Astrocyte of the cerebellum (primary cell): Measurements from ENCODE around the gene RBP5.

ENCODE experiments used
- DNase-seq: peaks from one replicate; pipeline ENCODE4 v3.0.0-alpha.2; 2011; ENCODE audit warnings: low read depth
- H3K4me3 ChIP-seq: 2 replicates; pipeline ENCODE4 v1.5.1; 2011; ENCODE audit warnings: mild to moderate bottlenecking, low read depth, low read length, moderate library complexity
- CTCF ChIP-seq: IDR thresholded peaks from 2 replicates; pipeline ENCODE4 v1.5.1; 2012; ENCODE audit warnings: low read length, low read depth, moderate library complexity, mild to moderate bottlenecking; ENCODE audit errors: missing control alignments
- in situ Hi-C: cut with HindIII; loops from 2 replicates; pipeline ENCODE4 v1.10.0; 2017; ENCODE audit warnings: low sequenced_read_pairs

The RBP5 gene

GRCh38 chr12:7089196-7089871, 39.4 kb downstream of the RBP5 start:
- H3K4me3 ChIP-seq = no peak overlapping the region
- in situ Hi-C loops = no loop called here
- DNase-seq = no peak
- no peak for TF ChIP-seq CTCF

- DNase-seq = no peak
- in situ Hi-C loops = no loop called here
- no peak overlapping the region for H3K4me3 ChIP-seq
- TF ChIP-seq CTCF = no peak
Measured at GRCh38 chr12:7083125-7083524, 45.6 kb downstream of the RBP5 start.

- H3K4me3 ChIP-seq = no peak overlapping the region
- no peak for DNase-seq
- TF ChIP-seq CTCF = no peak
- in situ Hi-C loops = no loop called here
Measured at GRCh38 chr12:7081037-7081436, 47.7 kb downstream of the RBP5 start.

- DNase-seq = no peak
- H3K4me3 ChIP-seq = no peak overlapping the region
- TF ChIP-seq CTCF = no peak
- in situ Hi-C loops = no loop called here
Measured at GRCh38 chr12:7079826-7080125, 48.9 kb downstream of the RBP5 start.

GRCh38 chr12:7078163-7078562, 50.5 kb downstream of the RBP5 start:
- TF ChIP-seq CTCF = no peak
- no peak overlapping the region for H3K4me3 ChIP-seq
- in situ Hi-C loops = no loop called here
- DNase-seq = no peak

GRCh38 chr12:7076493-7076892, 52.2 kb downstream of the RBP5 start:
- in situ Hi-C loops = no loop called here
- TF ChIP-seq CTCF = no peak
- no peak overlapping the region for H3K4me3 ChIP-seq
- no peak for DNase-seq

GRCh38 chr12:7075939-7076338, 52.8 kb downstream of the RBP5 start:
- no peak overlapping the region for H3K4me3 ChIP-seq
- DNase-seq = no peak
- TF ChIP-seq CTCF = no peak
- in situ Hi-C loops = no loop called here
